ENCODE measurements around the gene SLC1A5. TPM values are rescaled to one million over a fixed set of nuclear protein-coding genes. Genes with fewer than 3 reads are reported as not detected.

SLC1A5 gene
- polyA plus RNA-seq, 1 of the 3 experiments (the other 2 are of a cell fraction): 80.4 TPM

DNA sequence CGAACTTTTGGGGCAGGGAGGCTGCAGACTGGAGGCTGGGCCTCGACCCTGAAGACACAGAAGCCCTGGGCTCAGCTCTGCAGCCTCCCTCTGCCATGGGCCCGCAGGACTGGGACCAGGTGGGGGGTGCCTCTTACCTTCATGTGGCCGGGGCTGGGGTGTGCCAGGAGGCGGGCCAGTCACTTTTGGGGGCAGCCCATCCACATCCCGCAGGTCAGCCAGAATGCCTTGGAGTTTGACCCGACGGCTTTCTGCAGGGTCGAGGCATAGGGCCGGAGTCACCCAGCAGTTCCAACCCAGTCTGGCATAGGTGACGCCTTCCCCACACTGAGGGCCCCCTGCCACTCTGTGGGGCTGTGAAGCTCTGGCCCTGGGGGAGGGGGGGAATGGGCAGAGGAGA lies 60.6 kb downstream of the SLC1A5 start:
- Histone ChIP-seq H3F3A (replicated peaks; ENCODE audit: insufficient read depth) (peaks cover 5% of the 10 kb centered on the region), H3K4me2 (no peak overlapping the region), H4K20me1 (ENCODE audit: insufficient read depth) (peaks cover 51% of the 10 kb centered on the region), H3K27me3 (ENCODE audit: insufficient read depth) (no peaks in the 10 kb centered on the region), H3K9me2 (no peaks in the 10 kb centered on the region), H3K9ac (no peak overlapping the region), H3K4me1 (ENCODE audit: control insufficient read depth in 1 of 2, insufficient read depth in 2 of 2, low read depth in 1 of 2, low read length in 1 of 2) (peaks cover 3 to 10% of the 10 kb centered on the region in 2 experiments; a peak in 2 of 4 replicates), H3K36me3 (replicated peaks in 1 of 2; ENCODE audit: control insufficient read depth in 1 of 2, insufficient read depth in 2 of 2, low read length in 1 of 2) (peaks cover 20 to 85% of the 10 kb centered on the region in 2 experiments), H2AFZ (ENCODE audit: low read depth) (no peak overlapping the region), H3K4me3 (ENCODE audit: low read depth in 2 of 2, low read length in 1 of 2) (no peak overlapping the region), H3K9me3 (no peaks in the 10 kb centered on the region), H3K27ac (ENCODE audit: low read depth in 2 of 2, low read length in 1 of 2) (no peak overlapping the region), H3K79me2 (ENCODE audit: insufficient read depth) (peaks cover 30% of the 10 kb centered on the region; the same call in 1 of the 2 replicates)
- TF ChIP-seq USF1 (IDR thresholded peaks at IDR 0.05; ENCODE audit: borderline replicate concordance, low read depth) (no peak), GABPA (IDR thresholded peaks at IDR 0.05; ENCODE audit: low read depth) (no peak), TCF12 (IDR thresholded peaks at IDR 0.05) (no peak), FOSL2 (IDR thresholded peaks at IDR 0.05; ENCODE audit: borderline replicate concordance, low read depth) (no peak), EP300 (IDR thresholded peaks at IDR 0.05; ENCODE audit: borderline replicate concordance in 1 of 2, low read depth in 1 of 2, low read length in 1 of 2) (no peak), FOXM1 (IDR thresholded peaks at IDR 0.05; ENCODE audit: low read depth) (no peak), TEAD4 (IDR thresholded peaks at IDR 0.05; ENCODE audit: borderline replicate concordance, insufficient read depth) (no peak), RFX5 (IDR thresholded peaks at IDR 0.05; ENCODE audit: low read length) (no peak), YY1 (IDR thresholded peaks at IDR 0.05; ENCODE audit: low read depth) (no peak), RAD21 (IDR thresholded peaks at IDR 0.05; ENCODE audit: low read length) (no peak), NRF1 (IDR thresholded peaks at IDR 0.05; ENCODE audit: low read depth, low read length) (no peak), SMC3 (IDR thresholded peaks at IDR 0.05; ENCODE audit: low read depth, low read length) (no peak), MEF2A (IDR thresholded peaks at IDR 0.05; ENCODE audit: borderline replicate concordance, low read depth) (no peak), ZBTB33 (IDR thresholded peaks at IDR 0.05; ENCODE audit: borderline replicate concordance, low read depth) (no peak)
- TF ChIP-seq, protein P1, sequence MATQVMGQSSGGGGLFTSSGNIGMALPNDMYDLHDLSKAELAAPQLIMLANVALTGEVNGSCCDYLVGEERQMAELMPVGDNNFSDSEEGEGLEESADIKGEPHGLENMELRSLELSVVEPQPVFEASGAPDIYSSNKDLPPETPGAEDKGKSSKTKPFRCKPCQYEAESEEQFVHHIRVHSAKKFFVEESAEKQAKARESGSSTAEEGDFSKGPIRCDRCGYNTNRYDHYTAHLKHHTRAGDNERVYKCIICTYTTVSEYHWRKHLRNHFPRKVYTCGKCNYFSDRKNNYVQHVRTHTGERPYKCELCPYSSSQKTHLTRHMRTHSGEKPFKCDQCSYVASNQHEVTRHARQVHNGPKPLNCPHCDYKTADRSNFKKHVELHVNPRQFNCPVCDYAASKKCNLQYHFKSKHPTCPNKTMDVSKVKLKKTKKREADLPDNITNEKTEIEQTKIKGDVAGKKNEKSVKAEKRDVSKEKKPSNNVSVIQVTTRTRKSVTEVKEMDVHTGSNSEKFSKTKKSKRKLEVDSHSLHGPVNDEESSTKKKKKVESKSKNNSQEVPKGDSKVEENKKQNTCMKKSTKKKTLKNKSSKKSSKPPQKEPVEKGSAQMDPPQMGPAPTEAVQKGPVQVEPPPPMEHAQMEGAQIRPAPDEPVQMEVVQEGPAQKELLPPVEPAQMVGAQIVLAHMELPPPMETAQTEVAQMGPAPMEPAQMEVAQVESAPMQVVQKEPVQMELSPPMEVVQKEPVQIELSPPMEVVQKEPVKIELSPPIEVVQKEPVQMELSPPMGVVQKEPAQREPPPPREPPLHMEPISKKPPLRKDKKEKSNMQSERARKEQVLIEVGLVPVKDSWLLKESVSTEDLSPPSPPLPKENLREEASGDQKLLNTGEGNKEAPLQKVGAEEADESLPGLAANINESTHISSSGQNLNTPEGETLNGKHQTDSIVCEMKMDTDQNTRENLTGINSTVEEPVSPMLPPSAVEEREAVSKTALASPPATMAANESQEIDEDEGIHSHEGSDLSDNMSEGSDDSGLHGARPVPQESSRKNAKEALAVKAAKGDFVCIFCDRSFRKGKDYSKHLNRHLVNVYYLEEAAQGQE (IDR thresholded peaks at IDR 0.05; ENCODE audit: low read depth, low read length): no peak
- TF ChIP-seq, protein P2, sequence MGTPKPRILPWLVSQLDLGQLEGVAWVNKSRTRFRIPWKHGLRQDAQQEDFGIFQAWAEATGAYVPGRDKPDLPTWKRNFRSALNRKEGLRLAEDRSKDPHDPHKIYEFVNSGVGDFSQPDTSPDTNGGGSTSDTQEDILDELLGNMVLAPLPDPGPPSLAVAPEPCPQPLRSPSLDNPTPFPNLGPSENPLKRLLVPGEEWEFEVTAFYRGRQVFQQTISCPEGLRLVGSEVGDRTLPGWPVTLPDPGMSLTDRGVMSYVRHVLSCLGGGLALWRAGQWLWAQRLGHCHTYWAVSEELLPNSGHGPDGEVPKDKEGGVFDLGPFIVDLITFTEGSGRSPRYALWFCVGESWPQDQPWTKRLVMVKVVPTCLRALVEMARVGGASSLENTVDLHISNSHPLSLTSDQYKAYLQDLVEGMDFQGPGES (IDR thresholded peaks at IDR 0.05; ENCODE audit: low read depth, low read length): no peak
- TF ChIP-seq, protein P3, sequence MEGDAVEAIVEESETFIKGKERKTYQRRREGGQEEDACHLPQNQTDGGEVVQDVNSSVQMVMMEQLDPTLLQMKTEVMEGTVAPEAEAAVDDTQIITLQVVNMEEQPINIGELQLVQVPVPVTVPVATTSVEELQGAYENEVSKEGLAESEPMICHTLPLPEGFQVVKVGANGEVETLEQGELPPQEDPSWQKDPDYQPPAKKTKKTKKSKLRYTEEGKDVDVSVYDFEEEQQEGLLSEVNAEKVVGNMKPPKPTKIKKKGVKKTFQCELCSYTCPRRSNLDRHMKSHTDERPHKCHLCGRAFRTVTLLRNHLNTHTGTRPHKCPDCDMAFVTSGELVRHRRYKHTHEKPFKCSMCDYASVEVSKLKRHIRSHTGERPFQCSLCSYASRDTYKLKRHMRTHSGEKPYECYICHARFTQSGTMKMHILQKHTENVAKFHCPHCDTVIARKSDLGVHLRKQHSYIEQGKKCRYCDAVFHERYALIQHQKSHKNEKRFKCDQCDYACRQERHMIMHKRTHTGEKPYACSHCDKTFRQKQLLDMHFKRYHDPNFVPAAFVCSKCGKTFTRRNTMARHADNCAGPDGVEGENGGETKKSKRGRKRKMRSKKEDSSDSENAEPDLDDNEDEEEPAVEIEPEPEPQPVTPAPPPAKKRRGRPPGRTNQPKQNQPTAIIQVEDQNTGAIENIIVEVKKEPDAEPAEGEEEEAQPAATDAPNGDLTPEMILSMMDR (IDR thresholded peaks at IDR 0.05): no peak
- no peak for DNase-seq
- ChIA-PET CTCF (interaction anchor here (0.7 to 3.8 kb wide), 21 partner anchors 8 to 483 kb away, joined by 3 to 58 read pairs (median 9); partner anchors contain the start of genes DACT3, FKRP and PRKD2), POLR2A (no interaction called here)
- 87% methylated on average over 1 of the region's 11 CpGs for WGBS (ENCODE audit: low lambda C conversion rate)

Data from SK-N-SH (cell line).